ENCODE results near the gene HINT3. TPM values are rescaled to one million over a fixed set of nuclear protein-coding genes. Genes with fewer than 3 reads are reported as not detected.

Gene HINT3
- total RNA-seq, 4 donors from 2014 or later = 12.5 to 27.0 (median 16.6) TPM

DNA sequence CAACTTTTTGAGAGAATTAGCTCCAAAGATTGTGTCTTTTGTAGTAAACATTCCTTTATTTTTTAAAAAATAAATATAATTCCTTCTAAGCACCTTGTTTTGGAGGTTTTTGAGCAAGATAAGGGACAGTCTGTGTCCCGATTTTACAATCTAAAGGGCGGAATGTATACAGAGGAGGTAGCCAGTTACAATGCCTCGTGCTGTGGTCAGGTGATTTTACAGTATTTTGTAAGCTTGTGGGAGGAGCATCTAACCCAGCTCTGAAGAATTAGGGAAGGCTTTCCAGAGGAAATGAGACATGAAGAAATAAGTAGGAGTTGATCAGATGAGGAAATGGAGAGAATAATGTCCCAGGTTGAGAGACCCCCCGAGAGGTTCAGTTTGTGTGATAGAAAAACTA lies 1.3 kb downstream of the HINT3 start:
- peaks cover 32% of the 10 kb centered on the region for H3K4me1 ChIP-seq
- no peaks in the 10 kb centered on the region for H3K9me3 ChIP-seq
- peak overlapping the region; percentile 94 for H3K27ac ChIP-seq
- no peak for DNase-seq (ENCODE audit: low spot score in 2 of 2)
- no peaks in the 10 kb centered on the region for H3K27me3 ChIP-seq
- peak overlapping the region; percentile 99 for H3K4me3 ChIP-seq
- WGBS = 33% methylated on average over 4 of the region's 4 CpGs
- H3K36me3 ChIP-seq = no peaks in the 10 kb centered on the region
- TF ChIP-seq POLR2AphosphoS5 (IDR thresholded peaks at IDR 0.05) (no peak), POLR2A (IDR thresholded peaks at IDR 0.05) (no peak), EP300 (IDR thresholded peaks at IDR 0.05) (no peak), CTCF (IDR thresholded peaks at IDR 0.05) (no peak)

GRCh38 chr6:125959041-125959440 lies 2.5 kb downstream of the HINT3 start:
- Histone ChIP-seq H3K27ac (peak overlapping the region; percentile 2), H3K4me1 (peaks cover 32% of the 10 kb centered on the region), H3K9me3 (no peaks in the 10 kb centered on the region), H3K4me3 (no peak overlapping the region), H3K36me3 (no peaks in the 10 kb centered on the region), H3K27me3 (no peaks in the 10 kb centered on the region)
- TF ChIP-seq POLR2A (IDR thresholded peaks at IDR 0.05) (no peak), CTCF (IDR thresholded peaks at IDR 0.05) (no peak), POLR2AphosphoS5 (IDR thresholded peaks at IDR 0.05) (no peak), EP300 (IDR thresholded peaks at IDR 0.05) (no peak)
- 86% methylated on average over 4 of the region's 4 CpGs for WGBS
- DNase-seq (ENCODE audit: low spot score in 2 of 2) = no peak

GRCh38 chr6:125961117-125961516 lies 4.5 kb downstream of the HINT3 start:
- Histone ChIP-seq H3K4me3 (no peak overlapping the region), H3K4me1 (peaks cover 29% of the 10 kb centered on the region), H3K27me3 (no peaks in the 10 kb centered on the region), H3K36me3 (no peaks in the 10 kb centered on the region), H3K27ac (no peak overlapping the region), H3K9me3 (no peaks in the 10 kb centered on the region)
- DNase-seq (ENCODE audit: low spot score in 2 of 2) = no peak
- TF ChIP-seq POLR2AphosphoS5 (IDR thresholded peaks at IDR 0.05) = no peak
- TF ChIP-seq EP300 (IDR thresholded peaks at IDR 0.05) = no peak
- TF ChIP-seq CTCF (IDR thresholded peaks at IDR 0.05) = no peak
- no peak for TF ChIP-seq POLR2A (IDR thresholded peaks at IDR 0.05)
- 90% methylated on average over 3 of the region's 3 CpGs for WGBS

DNA sequence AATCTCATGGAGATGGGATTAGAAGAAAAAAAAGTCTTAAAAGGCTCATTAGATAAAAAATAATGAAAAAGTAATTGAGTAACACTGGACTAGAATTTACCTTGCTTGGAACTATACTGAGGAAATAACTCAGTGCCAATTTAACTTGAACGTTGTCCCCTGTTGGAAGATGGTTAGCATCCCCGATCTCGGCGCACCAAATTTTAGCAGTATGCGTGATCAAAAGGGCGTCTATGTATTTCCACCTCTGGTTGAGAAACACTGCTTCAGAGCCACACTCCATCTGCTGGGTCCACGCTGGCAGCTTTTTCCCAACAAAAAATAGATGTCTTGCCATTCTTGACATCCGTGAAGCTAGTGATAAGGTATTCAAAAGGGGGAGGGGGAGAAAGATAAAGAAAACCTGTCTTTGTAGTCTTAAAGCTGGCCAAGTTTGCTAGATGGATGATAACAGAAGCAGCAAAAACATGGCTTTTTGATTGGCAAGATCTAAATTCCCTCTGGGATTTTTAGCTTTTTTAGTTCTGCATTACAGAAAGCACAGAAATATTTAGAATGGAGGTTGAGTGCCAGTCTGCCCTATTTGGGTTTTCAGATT lies 6.4 kb downstream of the HINT3 start:
- H3K27ac ChIP-seq = no peak overlapping the region

GRCh38 chr6:125963817-125964216 lies 7.2 kb downstream of the HINT3 start:
- Histone ChIP-seq H3K9me3 (no peaks in the 10 kb centered on the region), H3K4me3 (no peak overlapping the region), H3K27ac (no peak overlapping the region), H3K36me3 (peaks cover 14% of the 10 kb centered on the region), H3K27me3 (no peaks in the 10 kb centered on the region), H3K4me1 (peaks cover 11% of the 10 kb centered on the region)
- no peak for DNase-seq (ENCODE audit: low spot score in 2 of 2)
- TF ChIP-seq POLR2AphosphoS5 (IDR thresholded peaks at IDR 0.05) = no peak
- TF ChIP-seq POLR2A (IDR thresholded peaks at IDR 0.05) = no peak
- TF ChIP-seq EP300 (IDR thresholded peaks at IDR 0.05) = no peak
- TF ChIP-seq CTCF (IDR thresholded peaks at IDR 0.05) = no peak
- 71% methylated on average over 2 of the region's 2 CpGs for WGBS

More for the DNA sequence above, 6.4 kb downstream of the HINT3 start:
- peaks cover 8% of the 10 kb centered on the region for H3K36me3 ChIP-seq
- WGBS = 71% methylated on average over 8 of the region's 8 CpGs
- DNase-seq (ENCODE audit: low spot score in 2 of 2) = no peak
- TF ChIP-seq POLR2AphosphoS5 (IDR thresholded peaks at IDR 0.05) (no peak), POLR2A (IDR thresholded peaks at IDR 0.05) (no peak), CTCF (IDR thresholded peaks at IDR 0.05) (no peak), EP300 (IDR thresholded peaks at IDR 0.05) (no peak)
- no peaks in the 10 kb centered on the region for H3K9me3 ChIP-seq
- no peaks in the 10 kb centered on the region for H3K27me3 ChIP-seq
- H3K4me1 ChIP-seq = peaks cover 19% of the 10 kb centered on the region
- no peak overlapping the region for H3K4me3 ChIP-seq

Data from suprapubic skin (tissue), 4 donors.